Activated naive CD4-positive, alpha-beta T cell treated with Interleukin-2 at 50 U/mL for 16 hours (primary cell): Measurements from ENCODE around the gene MRPL10.
"Not testable (repeated sequence)": the region's sequence is repeated elsewhere in the genome, so short reads cannot be mapped to it uniquely, and the experiment has no call there.

Experiments
- DNase-seq: peaks from one replicate; pipeline ENCODE4 v3.0.0-alpha.2; 2020

The MRPL10 gene

GRCh38 chr17:47789611-47790561 lies 41.5 kb downstream of the MRPL10 start:
- DNase-seq: peak; percentile 63

- DNase-seq: no peak
Observed at GRCh38 chr17:47785538-47786123, 45.7 kb downstream of the MRPL10 start.

GRCh38 chr17:47781397-47781796 lies 49.9 kb downstream of the MRPL10 start:
- DNase-seq: no peak

GRCh38 chr17:47778184-47778635 lies 53.1 kb downstream of the MRPL10 start:
- no peak for DNase-seq

- DNase-seq: peak; percentile 16
Observed at GRCh38 chr17:47776330-47777197, 54.8 kb downstream of the MRPL10 start.

GRCh38 chr17:47774987-47775580 lies 56.3 kb downstream of the MRPL10 start:
- no peak for DNase-seq

GRCh38 chr17:47774331-47774730 lies 57.0 kb downstream of the MRPL10 start:
- DNase-seq: no peak

DNA sequence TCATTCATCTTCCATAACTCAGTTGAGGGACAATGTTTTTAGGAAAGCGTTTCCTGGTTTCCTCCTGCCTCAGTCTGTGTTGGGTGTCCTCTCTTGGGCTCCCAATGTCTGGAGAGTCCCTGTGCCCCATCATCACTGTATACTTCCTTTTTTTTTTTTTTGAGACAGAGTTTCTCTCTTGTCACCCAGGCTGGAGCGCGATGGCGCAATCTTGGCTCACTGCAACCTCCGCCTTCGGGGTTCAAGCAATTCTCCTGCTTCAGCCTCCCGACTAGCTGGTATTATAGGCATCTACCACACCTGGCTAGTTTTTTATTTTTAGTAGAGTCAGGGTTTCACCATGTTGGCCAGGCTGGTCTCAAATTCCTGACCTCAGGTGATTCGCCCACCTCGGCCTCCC lies 57.7 kb downstream of the MRPL10 start:
- DNase-seq: not testable (repeated sequence)
